Body of pancreas (tissue), 4 donors: ENCODE data around the gene SMG5. TPM values are rescaled to one million over a fixed set of nuclear protein-coding genes. Genes with fewer than 3 reads are reported as not detected.

Experiments used
- ATAC-seq: fragments of 150-250 bp; one replicate; pipeline ENCODE4 v1.9.1; 2016
- DNase-seq, 4 donors: peaks; one replicate each; pipeline ENCODE4 v3.0.0-alpha.2; 2019
- H3K27ac ChIP-seq, 4 donors: fragments of 200-600 bp; sonication (generic); 1 replicate in 3 of 4; 2 replicates in 1 of 4; pipeline versions ENCODE4 v1.5.1 to v1.6.1; 2016 to 2019; ENCODE audit warnings: mild to moderate bottlenecking in 1 of 4, mixed read lengths in 1 of 4, moderate library complexity in 1 of 4
- H3K27me3 ChIP-seq, 2 donors: fragments of 200-600 bp; sonication (generic); one replicate each; pipeline ENCODE4 v1.6.0; 2016; ENCODE audit warnings: mild to moderate bottlenecking in 1 of 2
- H3K36me3 ChIP-seq, 2 donors: fragments of 200-600 bp; sonication (generic); replicated peaks in 1 of 2; 2 replicates each; pipeline ENCODE4 v1.5.1; 2016; ENCODE audit warnings: low read depth in 2 of 2; ENCODE audit not compliant: insufficient read depth in 1 of 2
- H3K4me1 ChIP-seq: fragments of 200-600 bp; sonication (generic); one replicate; pipeline ENCODE4 v1.6.0; 2016
- H3K4me3 ChIP-seq, 2 donors: fragments of 200-600 bp; sonication (generic); 1 replicate in 1 of 2; 2 replicates in 1 of 2; pipeline ENCODE4 v1.5.1; 2016 to 2019
- H3K9me3 ChIP-seq, 3 donors: fragments of 200-600 bp; sonication (generic); 1 replicate in 2 of 3; 2 replicates in 1 of 3; pipeline ENCODE4 v1.5.1; 2016
- POLR2A ChIP-seq, 3 donors: fragments of 450-650 bp; IDR thresholded peaks; one replicate each; pipeline ENCODE4 v1.6.1; 2016; ENCODE audit warnings: antibody characterized with exemption in 3 of 3, mild to moderate bottlenecking in 2 of 3
- WGBS, 2 donors: methylation state at CpG; one replicate each; pipeline ENCODE4 v1.1.5; 2017; 5-methylcytosine and 5-hydroxymethylcytosine counted together
- intact Hi-C: fragments of 100-400 bp; cut with DNase I; formaldehyde crosslinking; loops from one replicate; pipeline ENCODE4 v1.15.1; 2023
- total RNA-seq, 2 donors: library from RNA; depleted of rRNA; stranded (reverse); fragments of >200 nt; gene quantifications; one replicate each; pipeline ENCODE4 v1.1.0, GENCODE V29; 2016
- TF ChIP-seq, protein P1 (sequence below), 7 experiments: fragments of 450-650 bp in 4 of 7; fragments of 200-600 bp in 3 of 7; sonication (generic) in 3 of 7; IDR thresholded peaks; one replicate each; pipeline ENCODE4 v1.5.1; 2016 to 2019; ENCODE audit warnings: antibody characterized with exemption in 7 of 7

Gene SMG5
- total RNA-seq, 2 donors from 2014 or later = 28.3 to 35.6 TPM

DNA sequence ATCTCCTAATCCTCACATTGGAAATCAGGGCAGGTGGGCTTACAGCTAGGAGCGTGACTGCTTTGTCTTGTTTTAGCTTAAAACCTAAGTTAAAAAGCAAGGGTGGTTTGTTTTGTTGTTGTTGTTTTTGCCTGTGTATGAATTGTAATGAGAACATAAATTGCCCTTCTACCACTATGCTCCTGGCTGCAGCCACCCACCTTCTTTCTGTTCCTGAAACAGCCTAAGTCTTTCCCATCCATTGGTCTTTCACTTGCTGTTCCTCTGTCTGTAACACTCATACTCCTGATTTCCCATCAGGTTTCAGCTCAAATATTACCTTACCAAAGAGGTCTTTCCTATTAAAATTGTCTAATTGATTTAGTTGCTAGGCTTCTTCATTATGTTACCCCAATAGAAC is 896 bp upstream of the SMG5 start:
- TF ChIP-seq, protein P1, sequence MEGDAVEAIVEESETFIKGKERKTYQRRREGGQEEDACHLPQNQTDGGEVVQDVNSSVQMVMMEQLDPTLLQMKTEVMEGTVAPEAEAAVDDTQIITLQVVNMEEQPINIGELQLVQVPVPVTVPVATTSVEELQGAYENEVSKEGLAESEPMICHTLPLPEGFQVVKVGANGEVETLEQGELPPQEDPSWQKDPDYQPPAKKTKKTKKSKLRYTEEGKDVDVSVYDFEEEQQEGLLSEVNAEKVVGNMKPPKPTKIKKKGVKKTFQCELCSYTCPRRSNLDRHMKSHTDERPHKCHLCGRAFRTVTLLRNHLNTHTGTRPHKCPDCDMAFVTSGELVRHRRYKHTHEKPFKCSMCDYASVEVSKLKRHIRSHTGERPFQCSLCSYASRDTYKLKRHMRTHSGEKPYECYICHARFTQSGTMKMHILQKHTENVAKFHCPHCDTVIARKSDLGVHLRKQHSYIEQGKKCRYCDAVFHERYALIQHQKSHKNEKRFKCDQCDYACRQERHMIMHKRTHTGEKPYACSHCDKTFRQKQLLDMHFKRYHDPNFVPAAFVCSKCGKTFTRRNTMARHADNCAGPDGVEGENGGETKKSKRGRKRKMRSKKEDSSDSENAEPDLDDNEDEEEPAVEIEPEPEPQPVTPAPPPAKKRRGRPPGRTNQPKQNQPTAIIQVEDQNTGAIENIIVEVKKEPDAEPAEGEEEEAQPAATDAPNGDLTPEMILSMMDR (IDR thresholded peaks at IDR 0.05) = no peak
- TF ChIP-seq POLR2A (IDR thresholded peaks at IDR 0.05) = no peak
- ATAC-seq (no peak), DNase-seq (no peak)
- H3K4me3 ChIP-seq = peak overlapping the region in 1 of 2 donors; percentile 82
- peaks cover 25% of the 10 kb centered on the region for H3K4me1 ChIP-seq
- H3K27me3 ChIP-seq = no peaks in the 10 kb centered on the region
- intact Hi-C loops = no loop called here
- H3K27ac ChIP-seq = peak overlapping the region in 1 of 4 donors; percentile 92
- WGBS, 2 donors = 73 to 85% methylated on average over 1 of the region's 1 CpG
- no peaks in the 10 kb centered on the region for H3K9me3 ChIP-seq
- no peaks in the 10 kb centered on the region for H3K36me3 ChIP-seq

DNA sequence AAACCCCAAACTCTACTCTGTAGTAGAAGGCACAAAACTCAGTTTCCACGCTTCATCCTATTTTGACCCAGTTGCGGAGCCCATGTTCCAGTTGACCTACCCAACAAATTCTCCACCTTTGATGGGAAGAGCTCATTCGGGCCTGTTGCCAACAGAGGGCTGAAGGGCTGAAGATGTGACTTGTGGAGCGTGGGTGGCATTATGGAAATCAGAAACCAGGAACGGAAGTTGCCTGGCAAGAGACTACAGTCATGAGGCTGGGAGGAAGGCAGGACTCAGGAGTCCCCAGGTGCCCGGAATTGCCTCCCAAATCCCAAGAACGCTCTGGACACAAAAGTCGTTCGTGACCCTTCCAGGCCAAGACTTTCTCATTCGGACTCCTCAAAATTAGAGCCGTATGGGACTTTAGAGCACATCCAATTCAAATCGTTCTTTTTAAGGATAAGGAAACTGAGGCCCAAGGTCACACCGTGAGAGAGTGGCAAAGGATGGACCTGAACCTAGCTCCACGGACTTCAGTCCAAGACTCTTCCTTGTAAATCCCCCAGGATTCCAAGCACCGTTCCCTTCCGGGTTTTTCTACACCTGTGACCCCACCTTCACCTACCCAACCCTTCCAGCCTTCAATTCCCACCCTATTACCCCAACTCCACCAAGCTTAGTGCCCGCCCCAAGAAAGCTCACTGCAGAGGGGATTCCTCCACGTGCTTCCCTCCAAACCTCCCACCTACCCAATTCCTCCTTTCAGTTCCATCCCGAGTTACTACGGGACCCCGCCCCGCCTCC is 739 bp downstream of the SMG5 start:
- ATAC-seq (peak; percentile 43), DNase-seq (peak in 3 of 4 donors; percentile 27 to 46 (median 40))
- WGBS, 2 donors = 9% methylated on average over 22 of the region's 22 CpGs
- Histone ChIP-seq H3K27ac (peak overlapping the region; percentile 67 to 92 (median 84)), H3K4me1 (peaks cover 25% of the 10 kb centered on the region), H3K9me3 (no peaks in the 10 kb centered on the region), H3K27me3 (no peaks in the 10 kb centered on the region), H3K4me3 (peak overlapping the region; percentile 82 to 96), H3K36me3 (peaks cover 0 to 9% of the 10 kb centered on the region in 2 donors)
- intact Hi-C loops = no loop called here
- TF ChIP-seq, protein P1 (IDR thresholded peaks at IDR 0.05) = no peak
- TF ChIP-seq POLR2A (IDR thresholded peaks at IDR 0.05) = no peak

GRCh38 chr1:156281281-156281680 is 1.3 kb downstream of the SMG5 start:
- intact Hi-C loops = no loop called here

DNA sequence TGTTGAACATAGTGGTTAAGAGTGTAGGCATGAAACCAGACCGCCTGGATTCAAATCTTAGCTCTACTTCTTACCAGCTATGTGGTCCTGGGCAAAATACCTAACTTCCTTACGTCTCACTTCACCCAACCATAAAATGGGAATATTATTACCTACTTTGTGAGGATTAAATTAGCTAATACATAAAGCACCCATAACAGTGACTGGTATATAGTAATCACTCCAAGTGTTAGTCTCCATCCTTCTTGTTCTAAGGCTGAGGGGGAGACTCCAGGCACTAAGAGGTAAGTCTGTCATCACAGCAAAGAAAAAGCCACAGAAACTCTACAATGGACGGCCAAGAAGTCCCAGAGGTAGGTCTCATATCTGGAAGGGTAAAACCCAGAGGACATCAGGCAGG is 2.8 kb downstream of the SMG5 start:
- 90 to 97% methylated on average over 3 of the region's 3 CpGs for WGBS, 2 donors
- H3K4me1 ChIP-seq = peaks cover 25% of the 10 kb centered on the region

More at GRCh38 chr1:156281281-156281680, 1.3 kb downstream of the SMG5 start:
- Histone ChIP-seq H3K27me3 (no peaks in the 10 kb centered on the region), H3K27ac (peak overlapping the region in 1 of 4 donors; percentile 86), H3K4me3 (no peak overlapping the region), H3K4me1 (peaks cover 25% of the 10 kb centered on the region), H3K9me3 (no peaks in the 10 kb centered on the region), H3K36me3 (peaks cover 0 to 11% of the 10 kb centered on the region in 2 donors)
- DNase-seq (peak in 1 of 4 donors; percentile 11), ATAC-seq (no peak)
- 20 to 28% methylated on average over 3 to 8 of the region's 8 CpGs for WGBS, 2 donors
- TF ChIP-seq, protein P1 (IDR thresholded peaks at IDR 0.05) = no peak
- no peak for TF ChIP-seq POLR2A (IDR thresholded peaks at IDR 0.05)

More for the DNA sequence above, 2.8 kb downstream of the SMG5 start:
- no peaks in the 10 kb centered on the region for H3K27me3 ChIP-seq
- peaks cover 0 to 11% of the 10 kb centered on the region in 2 donors for H3K36me3 ChIP-seq
- DNase-seq (no peak), ATAC-seq (no peak)
- intact Hi-C loops = no loop called here
- TF ChIP-seq, protein P1 (IDR thresholded peaks at IDR 0.05) = no peak
- TF ChIP-seq POLR2A (IDR thresholded peaks at IDR 0.05) = no peak
- no peak overlapping the region for H3K4me3 ChIP-seq
- H3K9me3 ChIP-seq = no peaks in the 10 kb centered on the region
- H3K27ac ChIP-seq = no peak overlapping the region
